Measurements from ENCODE around the gene ABCA7. TPM values are rescaled to one million over a fixed set of nuclear protein-coding genes. Genes with fewer than 3 reads are reported as not detected.

The ABCA7 gene
- total and polyA plus RNA-seq, 2 of the 13 experiments (the other 11 are each of a cell fraction or from before 2014, with no cell fraction given): 4.4 to 32.4 TPM

- TF ChIP-seq, protein P1, sequence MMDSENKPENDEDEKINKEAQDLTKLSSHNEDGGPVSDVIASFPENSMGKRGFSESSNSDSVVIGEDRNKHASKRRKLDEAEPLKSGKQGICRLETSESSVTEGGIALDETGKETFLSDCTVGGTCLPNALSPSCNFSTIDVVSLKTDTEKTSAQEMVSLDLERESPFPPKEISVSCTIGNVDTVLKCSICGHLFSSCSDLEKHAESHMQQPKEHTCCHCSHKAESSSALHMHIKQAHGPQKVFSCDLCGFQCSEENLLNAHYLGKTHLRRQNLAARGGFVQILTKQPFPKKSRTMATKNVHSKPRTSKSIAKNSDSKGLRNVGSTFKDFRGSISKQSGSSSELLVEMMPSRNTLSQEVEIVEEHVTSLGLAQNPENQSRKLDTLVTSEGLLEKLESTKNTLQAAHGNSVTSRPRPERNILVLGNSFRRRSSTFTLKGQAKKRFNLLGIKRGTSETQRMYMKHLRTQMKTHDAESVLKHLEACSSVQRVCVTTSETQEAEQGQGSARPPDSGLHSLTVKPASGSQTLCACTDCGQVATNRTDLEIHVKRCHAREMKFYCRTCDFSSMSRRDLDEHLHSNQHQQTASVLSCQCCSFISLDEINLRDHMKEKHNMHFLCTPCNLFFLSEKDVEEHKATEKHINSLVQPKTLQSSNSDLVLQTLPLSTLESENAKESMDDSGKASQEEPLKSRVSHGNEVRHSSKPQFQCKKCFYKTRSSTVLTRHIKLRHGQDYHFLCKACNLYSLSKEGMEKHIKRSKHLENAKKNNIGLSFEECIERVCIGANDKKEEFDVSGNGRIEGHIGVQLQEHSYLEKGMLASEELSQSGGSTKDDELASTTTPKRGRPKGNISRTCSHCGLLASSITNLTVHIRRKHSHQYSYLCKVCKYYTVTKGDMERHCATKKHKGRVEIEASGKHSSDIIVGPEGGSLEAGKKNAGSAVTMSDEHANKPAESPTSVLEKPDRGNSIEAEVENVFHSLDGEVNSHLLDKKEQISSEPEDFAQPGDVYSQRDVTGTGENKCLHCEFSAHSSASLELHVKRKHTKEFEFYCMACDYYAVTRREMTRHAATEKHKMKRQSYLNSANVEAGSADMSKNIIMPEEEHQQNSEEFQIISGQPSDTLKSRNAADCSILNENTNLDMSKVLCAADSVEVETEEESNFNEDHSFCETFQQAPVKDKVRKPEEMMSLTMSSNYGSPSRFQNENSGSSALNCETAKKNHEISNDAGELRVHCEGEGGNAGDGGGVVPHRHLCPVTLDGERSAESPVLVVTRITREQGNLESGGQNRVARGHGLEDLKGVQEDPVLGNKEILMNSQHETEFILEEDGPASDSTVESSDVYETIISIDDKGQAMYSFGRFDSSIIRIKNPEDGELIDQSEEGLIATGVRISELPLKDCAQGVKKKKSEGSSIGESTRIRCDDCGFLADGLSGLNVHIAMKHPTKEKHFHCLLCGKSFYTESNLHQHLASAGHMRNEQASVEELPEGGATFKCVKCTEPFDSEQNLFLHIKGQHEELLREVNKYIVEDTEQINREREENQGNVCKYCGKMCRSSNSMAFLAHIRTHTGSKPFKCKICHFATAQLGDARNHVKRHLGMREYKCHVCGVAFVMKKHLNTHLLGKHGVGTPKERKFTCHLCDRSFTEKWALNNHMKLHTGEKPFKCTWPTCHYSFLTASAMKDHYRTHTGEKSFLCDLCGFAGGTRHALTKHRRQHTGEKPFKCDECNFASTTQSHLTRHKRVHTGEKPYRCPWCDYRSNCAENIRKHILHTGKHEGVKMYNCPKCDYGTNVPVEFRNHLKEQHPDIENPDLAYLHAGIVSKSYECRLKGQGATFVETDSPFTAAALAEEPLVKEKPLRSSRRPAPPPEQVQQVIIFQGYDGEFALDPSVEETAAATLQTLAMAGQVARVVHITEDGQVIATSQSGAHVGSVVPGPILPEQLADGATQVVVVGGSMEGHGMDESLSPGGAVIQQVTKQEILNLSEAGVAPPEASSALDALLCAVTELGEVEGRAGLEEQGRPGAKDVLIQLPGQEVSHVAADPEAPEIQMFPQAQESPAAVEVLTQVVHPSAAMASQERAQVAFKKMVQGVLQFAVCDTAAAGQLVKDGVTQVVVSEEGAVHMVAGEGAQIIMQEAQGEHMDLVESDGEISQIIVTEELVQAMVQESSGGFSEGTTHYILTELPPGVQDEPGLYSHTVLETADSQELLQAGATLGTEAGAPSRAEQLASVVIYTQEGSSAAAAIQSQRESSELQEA (CRISPR knock-in tag; IDR thresholded peaks at IDR 0.05; ENCODE audit: not compliant biosample characterization): no peak
- TF ChIP-seq ZIK1 (CRISPR knock-in tag; IDR thresholded peaks at IDR 0.05; ENCODE audit: borderline replicate concordance, low read depth): no peak
- TF ChIP-seq FOSL1 (CRISPR knock-in tag; IDR thresholded peaks at IDR 0.05; ENCODE audit: borderline replicate concordance): no peak
- TF ChIP-seq ZNF331 (CRISPR knock-in tag; IDR thresholded peaks at IDR 0.05): peak; percentile 68; the same call in 1 of the 2 replicates
- no peak for TF ChIP-seq ZNF724P (CRISPR knock-in tag; IDR thresholded peaks at IDR 0.05; ENCODE audit: borderline replicate concordance)
- 0 out of 2 replicates have a peak, but pooled peaks have one; percentile 33 for TF ChIP-seq XBP1 (CRISPR knock-in tag; IDR thresholded peaks at IDR 0.05)
- TF ChIP-seq ZNF318 (CRISPR knock-in tag; IDR thresholded peaks at IDR 0.05): no peak
- TF ChIP-seq SP1 (IDR thresholded peaks at IDR 0.05): no peak
- TF ChIP-seq SP1 (CRISPR knock-in tag; IDR thresholded peaks at IDR 0.05): peak; percentile 97
These were observed 73.4 kb downstream of the ABCA7 start (continued) for GRCh38 chr19:1113030-1113985.

All from HepG2 (cell line).